HG03060 (cell line): Measurements from ENCODE around the gene UBTD1.

Source experiments
- ATAC-seq: cut with Tn5 transposase; IDR thresholded peaks from one replicate; pipeline ENCODE4 v1.9.1; 2021; ENCODE audit warnings: low read depth, moderate number of reproducible peaks; ENCODE audit not compliant: unreplicated experiment

UBTD1 gene

DNA sequence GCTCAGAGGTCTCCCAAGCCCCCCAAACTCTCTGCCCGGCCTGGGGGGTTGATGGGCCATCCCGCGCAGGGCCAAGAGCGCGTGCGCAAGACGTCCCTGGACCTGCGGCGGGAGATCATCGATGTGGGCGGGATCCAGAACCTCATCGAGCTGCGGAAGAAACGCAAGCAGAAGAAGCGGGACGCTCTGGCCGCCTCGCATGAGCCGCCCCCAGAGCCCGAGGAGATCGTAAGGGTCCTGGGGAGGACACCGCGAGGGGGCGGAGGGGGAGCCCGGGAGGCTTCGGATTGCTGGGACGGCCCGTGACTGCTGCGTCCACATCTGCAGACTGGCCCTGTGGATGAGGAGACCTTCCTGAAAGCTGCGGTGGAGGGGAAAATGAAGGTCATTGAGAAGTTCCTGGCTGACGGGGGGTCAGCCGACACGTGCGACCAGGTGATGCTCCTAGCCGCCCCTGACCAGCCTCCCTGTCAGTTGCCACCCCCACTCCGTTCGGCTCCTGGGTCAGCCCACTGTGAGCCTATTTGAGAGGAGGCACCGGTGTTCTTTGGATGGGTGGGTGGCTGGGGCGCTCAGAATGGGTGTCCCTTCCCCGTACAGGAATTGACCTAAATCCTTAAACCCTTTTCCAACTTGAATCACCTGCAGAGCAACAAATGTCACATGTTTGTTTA is 79.6 kb downstream of the UBTD1 start:
- ATAC-seq: no peak

DNA sequence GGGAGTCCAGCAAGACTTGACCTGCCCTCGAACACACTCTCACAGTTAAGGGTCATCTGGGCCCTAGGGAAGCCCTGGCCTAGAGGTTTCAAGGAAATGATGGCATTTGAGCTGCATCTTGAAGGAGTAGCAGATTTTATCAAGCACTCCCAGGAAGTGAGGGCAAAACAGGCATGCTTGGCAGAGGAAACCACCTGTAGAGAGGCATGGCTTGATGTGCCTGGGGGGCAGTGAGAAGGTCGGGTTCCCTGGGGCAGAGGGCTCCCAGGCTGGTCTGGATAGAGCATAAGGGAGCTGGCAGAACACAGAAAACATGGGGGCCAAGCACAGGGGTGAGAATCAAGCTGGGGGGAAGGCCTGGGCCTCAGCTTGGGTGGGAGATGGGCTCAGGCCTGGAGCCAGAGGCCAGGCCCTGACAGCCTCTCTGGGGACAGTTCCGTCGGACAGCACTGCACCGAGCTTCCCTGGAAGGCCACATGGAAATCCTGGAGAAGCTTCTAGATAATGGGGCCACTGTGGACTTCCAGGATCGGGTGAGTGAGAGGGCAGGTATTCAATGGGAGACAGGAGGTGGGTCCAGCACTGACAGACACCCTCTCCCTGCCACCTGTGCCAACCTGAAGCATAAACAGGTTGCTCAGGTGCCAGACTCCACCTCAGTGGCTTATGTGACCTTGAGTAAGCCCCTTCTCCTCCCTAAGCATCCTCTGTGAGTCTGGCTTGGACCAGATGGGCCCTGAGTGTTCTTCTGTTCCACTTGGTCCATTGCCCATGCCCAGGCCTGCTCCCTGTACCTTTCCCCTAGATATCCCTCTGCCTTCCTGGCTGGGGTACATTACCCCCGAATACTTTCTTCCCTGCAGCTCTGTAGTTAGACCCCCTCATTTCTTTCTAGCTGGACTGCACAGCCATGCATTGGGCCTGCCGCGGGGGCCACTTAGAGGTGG is 82.0 kb downstream of the UBTD1 start:
- ATAC-seq: no peak

- no peak for ATAC-seq
Measured at GRCh38 chr10:97582169-97582568, 83.4 kb downstream of the UBTD1 start.

GRCh38 chr10:97583476-97583875 is 84.8 kb downstream of the UBTD1 start:
- ATAC-seq: no peak

DNA sequence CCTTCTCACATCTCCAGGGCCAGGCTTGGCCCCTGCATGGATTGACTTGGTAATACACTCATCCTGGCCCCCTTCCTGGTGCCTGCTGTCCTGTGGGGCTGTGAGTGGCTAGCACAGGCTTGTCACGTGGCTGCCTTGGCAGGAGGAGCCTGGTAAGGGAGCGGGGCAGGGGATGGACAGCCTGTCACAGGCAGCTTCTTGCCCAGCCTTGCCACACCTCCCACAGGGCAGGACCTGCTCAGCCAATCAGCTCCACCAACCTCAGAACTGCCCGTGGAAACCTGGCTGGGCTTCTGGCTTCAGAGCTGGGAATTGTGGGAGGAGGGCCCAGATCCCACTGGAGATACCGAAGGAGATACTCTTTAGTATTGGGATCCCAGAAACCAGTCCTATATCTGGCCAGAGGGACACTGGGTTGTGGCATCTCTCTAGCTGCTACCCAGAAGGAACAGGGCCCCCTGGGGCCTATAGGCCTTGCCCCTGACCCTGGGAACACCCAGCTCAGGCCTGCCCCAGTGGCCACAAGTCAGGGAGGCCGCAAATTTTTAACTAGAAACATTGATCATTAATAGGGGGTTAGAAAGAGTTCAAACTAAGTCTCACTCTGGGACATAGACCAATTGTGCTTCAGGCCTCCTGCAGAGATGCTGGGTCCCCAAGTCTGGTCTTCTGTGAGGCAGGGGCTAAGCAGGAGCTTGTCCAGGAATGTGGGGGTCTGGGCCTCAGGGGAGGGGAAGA is 85.5 kb downstream of the UBTD1 start, which contains the start of gene HOGA1:
Gene HOGA1 (plus strand): TSS at position 330 of the 738 bp plus-strand sequence. CDS start 315 bp downstream, at position 645.
- ATAC-seq: peak; percentile 66

DNA sequence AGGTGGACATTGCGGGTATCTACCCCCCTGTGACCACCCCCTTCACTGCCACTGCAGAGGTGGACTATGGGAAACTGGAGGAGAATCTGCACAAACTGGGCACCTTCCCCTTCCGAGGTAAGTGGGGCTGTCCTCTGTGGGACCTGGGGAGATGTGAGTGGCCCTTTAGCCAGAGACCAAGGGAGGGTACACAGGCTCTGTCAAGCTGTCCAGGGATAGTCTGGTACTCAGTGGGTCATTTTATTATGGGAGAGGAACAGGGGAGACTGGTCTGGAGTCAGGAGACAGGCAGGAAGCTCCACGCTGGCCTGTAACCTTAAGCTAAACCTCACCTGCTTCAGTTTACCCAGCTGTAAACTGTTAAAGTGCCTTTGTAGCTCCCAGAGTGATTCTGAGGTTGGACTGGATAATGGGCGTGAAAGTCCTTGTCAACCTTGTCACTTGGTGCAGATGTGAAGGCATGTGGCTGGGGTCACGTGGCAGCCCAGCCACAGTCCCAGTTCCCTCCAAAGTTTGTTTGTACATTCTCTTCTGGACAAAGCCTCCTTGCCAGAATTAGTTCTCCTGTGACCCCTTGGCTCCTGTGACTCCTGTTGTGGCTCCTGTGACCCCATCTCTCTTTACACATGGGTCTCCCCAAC is 86.2 kb downstream of the UBTD1 start:
- no peak for ATAC-seq

DNA sequence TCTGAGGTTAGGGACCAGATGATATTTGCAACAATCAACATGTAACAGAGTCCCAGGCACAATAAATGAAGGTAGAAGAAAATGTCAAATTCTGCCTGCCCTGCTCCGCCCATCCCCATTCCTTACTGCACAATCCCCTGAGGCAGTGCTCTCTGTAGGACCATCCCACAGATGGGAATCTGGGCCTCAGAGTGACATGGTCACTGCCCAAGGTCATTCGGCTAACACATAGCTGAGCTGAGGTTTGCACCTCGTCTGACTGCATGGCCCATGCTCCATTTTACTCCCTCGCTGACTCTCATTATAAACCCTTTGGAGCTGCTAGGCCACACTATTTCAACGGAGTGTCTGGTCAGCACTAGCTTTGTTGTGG is 86.7 kb downstream of the UBTD1 start:
- ATAC-seq: no peak

GRCh38 chr10:97587183-97587582 is 88.5 kb downstream of the UBTD1 start:
- no peak for ATAC-seq

DNA sequence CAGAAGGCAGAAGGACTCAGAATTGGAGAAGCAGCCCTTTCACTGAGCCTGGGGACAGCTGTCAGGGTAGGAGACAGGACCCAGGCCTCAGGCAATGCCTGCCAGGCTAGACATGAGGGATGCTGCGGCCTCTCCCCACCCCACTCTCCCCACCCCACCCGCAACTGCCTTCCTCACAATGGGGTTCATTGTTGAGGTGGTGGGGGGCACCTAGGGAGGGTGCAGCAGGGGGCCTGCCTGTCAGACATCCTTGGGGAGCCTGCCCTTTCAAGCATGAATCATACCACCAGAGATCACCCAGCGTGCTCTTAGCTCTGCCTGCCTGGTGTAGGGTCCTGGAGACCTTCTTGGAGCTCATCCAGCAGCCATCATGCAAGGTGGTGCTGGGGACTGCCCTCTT is 90.8 kb downstream of the UBTD1 start, which contains the start of gene C10orf62:
Gene C10orf62 (plus strand): TSS at position 243 of the 400 bp plus-strand sequence. CDS start 177 bp downstream, outside the sequence.
- no peak for ATAC-seq

DNA sequence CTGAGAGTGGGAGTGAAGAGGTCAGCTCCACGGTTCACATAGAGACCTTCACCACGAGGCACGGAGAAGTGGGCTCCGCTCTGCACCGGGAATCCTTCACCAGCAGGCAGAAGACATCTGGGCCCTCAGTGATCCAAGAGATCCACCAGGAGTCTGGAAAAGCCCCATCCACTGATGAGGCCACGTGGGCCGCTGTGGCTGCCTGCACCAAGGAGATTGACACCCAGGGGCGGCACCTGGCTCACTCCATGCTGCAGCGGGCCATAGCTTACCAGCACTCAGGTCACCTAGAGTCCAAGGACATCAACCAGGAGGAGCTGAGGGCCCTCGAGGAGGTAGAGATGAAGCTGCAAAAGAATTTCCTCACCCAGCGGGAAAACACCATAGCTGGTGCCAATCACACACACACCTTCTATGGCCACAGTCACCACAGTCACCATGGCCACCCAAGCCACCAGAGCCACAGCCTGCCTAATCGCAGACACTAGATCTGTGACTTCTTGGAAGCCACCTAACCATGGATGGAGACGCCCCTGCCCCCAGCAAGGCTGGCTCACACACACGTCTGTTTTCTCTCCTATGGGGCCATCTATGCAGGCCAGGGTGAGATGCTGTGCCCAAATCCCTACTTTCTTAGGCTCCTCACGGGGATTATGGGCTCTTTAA is 91.5 kb downstream of the UBTD1 start:
- no peak for ATAC-seq

DNA sequence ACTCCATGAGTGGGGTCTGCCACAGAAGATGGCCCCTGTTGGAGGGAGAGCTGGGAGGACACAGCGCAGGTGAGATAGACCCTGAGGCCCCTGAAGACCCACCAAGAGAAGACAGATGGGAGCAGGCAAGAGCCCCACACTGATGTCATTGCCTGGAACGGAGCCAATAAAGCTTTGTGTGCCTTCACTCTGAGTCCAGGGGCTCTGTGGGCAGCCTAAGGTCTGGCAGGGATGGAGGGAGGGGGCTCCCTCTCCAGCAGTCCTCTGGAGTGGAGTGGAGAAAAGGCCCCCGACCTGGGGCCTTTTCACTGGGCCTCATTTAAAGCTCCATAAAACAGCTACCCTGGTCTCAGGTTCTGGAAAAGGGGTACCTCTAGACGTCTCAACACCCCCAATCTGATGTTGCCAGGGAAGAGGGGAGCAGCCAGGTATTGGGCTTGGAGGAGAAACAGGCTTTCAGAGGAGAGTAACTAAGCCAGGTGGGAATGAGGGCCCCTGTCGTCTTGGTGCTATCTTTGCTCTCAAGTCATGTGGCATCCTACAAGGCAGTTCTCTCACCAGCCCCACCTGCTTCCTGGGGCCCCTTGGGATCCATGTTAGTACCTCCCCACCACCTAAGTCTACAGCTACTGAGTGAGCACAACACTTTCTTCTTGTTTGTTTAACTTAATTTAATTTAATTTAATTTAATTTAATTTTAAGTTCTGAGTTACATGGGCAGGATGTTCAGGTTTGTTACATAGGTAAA is 92.2 kb downstream of the UBTD1 start:
- ATAC-seq: no peak

GRCh38 chr10:97593421-97593820 is 94.7 kb downstream of the UBTD1 start:
- no peak for ATAC-seq

DNA sequence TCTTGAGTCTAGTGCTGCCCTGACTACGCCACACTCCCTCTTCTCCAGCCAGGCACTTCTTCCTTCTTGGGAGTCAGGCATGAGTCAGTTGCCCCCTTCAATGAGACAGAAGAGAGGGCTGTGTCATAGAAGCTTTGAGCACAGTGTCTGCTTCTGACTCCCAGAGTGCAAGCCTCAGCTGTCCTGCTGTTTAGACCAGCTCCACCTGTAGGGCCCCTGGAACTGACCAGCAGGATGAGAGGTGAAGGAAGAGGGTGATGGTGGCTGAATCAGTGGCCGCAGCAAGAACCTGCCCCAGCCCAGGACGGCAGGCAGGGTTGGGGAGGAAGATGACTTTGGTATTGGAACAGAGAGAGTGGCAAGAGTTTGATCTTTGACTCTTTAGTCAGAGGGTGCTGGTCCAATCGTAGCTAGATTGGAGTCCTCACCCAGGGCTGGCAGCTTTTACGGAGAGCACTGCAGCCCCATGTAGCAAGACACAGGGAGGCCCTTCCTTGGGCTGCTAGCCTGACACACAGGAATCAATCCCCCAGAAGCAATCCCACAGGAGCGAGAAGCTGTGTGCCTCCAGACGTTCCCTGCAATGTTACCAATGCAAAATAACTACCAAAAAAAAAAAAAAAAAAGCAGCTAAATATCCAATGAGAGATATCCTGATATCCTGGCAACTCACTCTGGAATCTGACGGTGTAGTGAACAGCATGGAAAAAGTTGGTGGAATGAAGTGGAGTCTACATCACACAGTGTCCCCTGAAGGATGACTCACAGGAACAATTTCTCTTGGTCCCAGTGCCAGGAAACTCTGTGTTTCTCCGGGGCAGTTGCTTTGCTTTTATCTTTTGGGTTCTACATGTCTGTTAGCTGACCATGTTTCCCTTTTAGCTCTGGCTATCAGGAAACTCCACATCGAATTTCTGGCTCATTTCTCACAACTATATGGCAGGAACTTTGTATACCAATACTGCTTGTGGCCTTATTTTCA is 97.7 kb downstream of the UBTD1 start:
- no peak for ATAC-seq

- no peak for ATAC-seq
Measured at GRCh38 chr10:97597778-97598177, 99.1 kb downstream of the UBTD1 start.

DNA sequence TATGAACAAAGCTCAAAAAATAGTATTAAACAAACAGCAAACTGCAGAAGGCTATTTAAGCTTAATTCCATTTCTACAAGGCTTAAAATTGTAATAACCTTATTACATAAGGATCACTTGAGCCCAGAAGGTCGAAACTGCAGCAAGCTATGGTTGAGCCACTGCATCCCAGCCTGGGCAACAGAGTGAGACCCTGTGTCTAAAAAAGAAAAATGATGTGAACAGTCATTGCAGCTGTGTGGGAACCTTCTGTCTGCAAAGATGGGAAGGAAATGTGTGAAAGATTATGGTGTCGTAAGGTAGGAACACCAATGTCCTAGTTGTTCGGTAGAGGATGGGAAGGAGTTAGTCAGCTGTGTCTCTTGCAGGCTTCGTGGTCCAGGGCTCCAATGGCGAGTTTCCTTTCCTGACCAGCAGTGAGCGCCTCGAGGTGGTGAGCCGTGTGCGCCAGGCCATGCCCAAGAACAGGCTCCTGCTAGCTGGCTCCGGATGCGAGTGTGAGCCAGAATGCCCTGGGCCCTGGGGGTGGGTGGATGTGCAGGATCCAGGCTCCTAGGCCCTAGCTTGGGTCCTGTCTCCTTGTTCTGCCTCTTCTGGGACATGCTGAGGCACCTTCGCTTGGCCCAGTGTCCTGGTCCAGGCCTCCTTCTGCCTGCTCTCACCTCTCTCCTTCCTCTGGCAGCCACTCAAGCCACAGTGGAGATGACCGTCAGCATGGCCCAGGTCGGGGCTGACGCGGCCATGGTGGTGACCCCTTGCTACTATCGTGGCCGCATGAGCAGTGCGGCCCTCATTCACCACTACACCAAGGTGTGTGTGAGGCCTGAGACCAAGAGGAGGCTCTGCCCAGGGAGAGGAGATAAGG is 99.9 kb downstream of the UBTD1 start:
- ATAC-seq: no peak

DNA sequence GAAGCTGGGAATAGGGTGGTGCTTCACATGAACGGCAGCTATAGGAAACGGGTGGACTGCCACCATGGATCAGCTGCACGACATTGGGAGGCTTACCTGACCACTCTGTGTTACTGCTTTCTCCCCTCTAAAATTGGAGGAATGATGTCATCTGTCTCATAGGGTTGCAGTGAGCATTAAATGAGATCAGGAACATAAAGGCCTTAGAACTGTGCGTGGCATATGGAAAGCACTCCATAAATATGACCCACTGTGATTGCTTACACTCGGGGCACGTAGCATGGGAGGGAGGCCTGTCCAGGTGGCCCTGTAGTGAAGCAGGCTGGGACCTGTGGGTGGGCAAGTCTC is 100.5 kb downstream of the UBTD1 start:
- no peak for ATAC-seq

GRCh38 chr10:97600616-97601015 is 101.9 kb downstream of the UBTD1 start:
- no peak for ATAC-seq
